ENCODE results near the gene CCDC121. TPM values are rescaled to one million over a fixed set of nuclear protein-coding genes. Genes with fewer than 3 reads are reported as not detected.
A peak's percentile ranks its signal among the peaks of the same experiment; 100 is the strongest.
"Not testable (repeated sequence)": the region's sequence is repeated elsewhere in the genome, so short reads cannot be mapped to it uniquely, and the experiment has no call there.

Gene CCDC121
- total RNA-seq, 1 experiment from 2014 or later, result 0.87 TPM

GRCh38 chr2:27627963-27628766 lies 647 bp downstream of the CCDC121 start:
- CTCF ChIA-PET, result interaction anchor here (0.6 to 0.8 kb wide), 2 partner anchors 24 to 55 kb away, joined by 3 to 5 read pairs; no protein-coding TSS in a partner anchor
- peak overlapping the region; percentile 97 for H3K4me2 ChIP-seq (ENCODE audit: low read length)
- peaks cover 21% of the 10 kb centered on the region for H3K36me3 ChIP-seq (ENCODE audit: low read depth, low read length)
- H3K9me2 ChIP-seq (replicated peaks; ENCODE audit: low read length), result peaks cover 3% of the 10 kb centered on the region; the same call in 1 of the 2 replicates
- H3K27me3 ChIP-seq (ENCODE audit: low read length), result no peaks in the 10 kb centered on the region
- peak; percentile 74 for ATAC-seq
- intact Hi-C loops (cut with micrococcal nuclease), result loop anchor here (1.0 to 2.0 kb wide), 3 partner anchors 77 to 219 kb away; partner anchors contain the start of genes IFT172 and PPM1G
- H4K20me1 ChIP-seq (ENCODE audit: low read length), result no peaks in the 10 kb centered on the region
- H3K9me3 ChIP-seq (ENCODE audit: low read length), result no peaks in the 10 kb centered on the region
- BruUV-seq (replicated peaks), result TSS peak; percentile 77
- H3K9ac ChIP-seq (ENCODE audit: low read length), result peak overlapping the region; percentile 94
- POLR2A ChIA-PET (ENCODE audit: unreplicated experiment), result interaction anchor here (0.5 to 1.2 kb wide), 4 partner anchors 54 to 203 kb away, joined by 3 to 4 read pairs (median 3); no protein-coding TSS in a partner anchor
- no peaks in the 10 kb centered on the region for H3F3A ChIP-seq (ENCODE audit: low read length, unreplicated experiment)
- DNase-seq, result peak; percentile 94
- TF ChIP-seq CTCF (conservative IDR thresholded peaks at IDR 0.05; ENCODE audit: low read depth, low read length) (no peak), EZH2 (IDR thresholded peaks at IDR 0.05; ENCODE audit: low read length, unreplicated experiment) (no peak), EZH2phosphoT487 (IDR thresholded peaks at IDR 0.05; ENCODE audit: borderline replicate concordance, low read length) (no peak)
- peak overlapping the region; percentile 87 for H3K4me3 ChIP-seq (ENCODE audit: low read length)
- H3K79me2 ChIP-seq (ENCODE audit: low read length), result peaks cover 35% of the 10 kb centered on the region
- H3K27ac ChIP-seq (ENCODE audit: low read length), result peak overlapping the region; percentile 92
- peak overlapping the region; percentile 90 for H2AFZ ChIP-seq (ENCODE audit: low read length)
- peaks cover 25% of the 10 kb centered on the region for H3K4me1 ChIP-seq (ENCODE audit: insufficient read depth, low read length)

GRCh38 chr2:27626921-27627320 lies 1.9 kb downstream of the CCDC121 start:
- H3K9ac ChIP-seq (ENCODE audit: low read length); H3F3A ChIP-seq (ENCODE audit: low read length, unreplicated experiment); ATAC-seq; CTCF ChIA-PET; H3K4me3 ChIP-seq (ENCODE audit: low read length); H3K9me2 ChIP-seq (replicated peaks; ENCODE audit: low read length); H2AFZ ChIP-seq (ENCODE audit: low read length); intact Hi-C loops (cut with micrococcal nuclease); H3K27me3 ChIP-seq (ENCODE audit: low read length); POLR2A ChIA-PET (ENCODE audit: unreplicated experiment); DNase-seq; H4K20me1 ChIP-seq (ENCODE audit: low read length); H3K9me3 ChIP-seq (ENCODE audit: low read length); H3K36me3 ChIP-seq (ENCODE audit: low read depth, low read length); BruUV-seq (replicated peaks): not testable (repeated sequence)
- peak overlapping the region; percentile 92; the same call in 1 of the 2 replicates for H3K27ac ChIP-seq (ENCODE audit: low read length)
- H3K4me2 ChIP-seq (ENCODE audit: low read length), result peak overlapping the region; percentile 29; the same call in 1 of the 2 replicates
- peaks cover 34% of the 10 kb centered on the region for H3K4me1 ChIP-seq (ENCODE audit: insufficient read depth, low read length)
- peaks cover 31% of the 10 kb centered on the region for H3K79me2 ChIP-seq (ENCODE audit: low read length)

- Histone ChIP-seq H3K4me1 (ENCODE audit: insufficient read depth, low read length) (peaks cover 34% of the 10 kb centered on the region), H3K79me2 (ENCODE audit: low read length) (peaks cover 25% of the 10 kb centered on the region), H3K4me2 (ENCODE audit: low read length) (peak overlapping the region; percentile 29), H3K27ac (ENCODE audit: low read length) (0 out of 2 replicates have a peak overlapping the region, but pooled peaks have one; percentile 92)
- BruUV-seq (replicated peaks); H2AFZ ChIP-seq (ENCODE audit: low read length); H3K4me3 ChIP-seq (ENCODE audit: low read length); H3F3A ChIP-seq (ENCODE audit: low read length, unreplicated experiment); H3K27me3 ChIP-seq (ENCODE audit: low read length); CTCF ChIA-PET; H4K20me1 ChIP-seq (ENCODE audit: low read length); H3K9me3 ChIP-seq (ENCODE audit: low read length); intact Hi-C loops (cut with micrococcal nuclease); H3K36me3 ChIP-seq (ENCODE audit: low read depth, low read length); H3K9ac ChIP-seq (ENCODE audit: low read length); H3K9me2 ChIP-seq (replicated peaks; ENCODE audit: low read length); POLR2A ChIA-PET (ENCODE audit: unreplicated experiment); ATAC-seq: not testable (repeated sequence)
- DNase-seq, result peak; percentile 57
These were observed 2.5 kb downstream of the CCDC121 start for GRCh38 chr2:27626323-27626722.
